Islet precursor cell (in vitro differentiated cells): ENCODE measurements around the gene LZTR1.
"Not testable (repeated sequence)": the region's sequence is repeated elsewhere in the genome, so short reads cannot be mapped to it uniquely, and the experiment has no call there.

ENCODE experiments used
- DNase-seq: peaks from one replicate; pipeline ENCODE4 v3.0.0-alpha.2; 2018

The LZTR1 gene

GRCh38 chr22:20998411-20999336 lies 16.6 kb downstream of the LZTR1 start:
- DNase-seq, result no peak

- no peak for DNase-seq
Measured at GRCh38 chr22:20999350-21000206, 17.5 kb downstream of the LZTR1 start.

- DNase-seq, result no peak
Measured at GRCh38 chr22:21000207-21000986, 18.3 kb downstream of the LZTR1 start.

- no peak for DNase-seq
Measured at GRCh38 chr22:21000987-21001600, 19.0 kb downstream of the LZTR1 start.

- peak; percentile 97 for DNase-seq
Measured at GRCh38 chr22:21001601-21002325, 19.7 kb downstream of the LZTR1 start, which contains the start of gene THAP7. Gene THAP7, minus strand, starts transcription at chr22:21002118. Its CDS starts 207 bp downstream, at chr22:21001911.

- no peak for DNase-seq
Measured at GRCh38 chr22:21003782-21004181, 21.7 kb downstream of the LZTR1 start.

GRCh38 chr22:21009208-21009607 lies 27.1 kb downstream of the LZTR1 start:
- not testable (repeated sequence) for DNase-seq

- peak; percentile 86 for DNase-seq
Measured at GRCh38 chr22:21009638-21010425, 27.7 kb downstream of the LZTR1 start.

- DNase-seq, result no peak
Measured at GRCh38 chr22:21010426-21011113, 28.5 kb downstream of the LZTR1 start.

- no peak for DNase-seq
Measured at GRCh38 chr22:21012446-21013407, 30.6 kb downstream of the LZTR1 start.

GRCh38 chr22:21013657-21014201 lies 31.6 kb downstream of the LZTR1 start:
- no peak for DNase-seq

- peak; percentile 98 for DNase-seq
Measured at GRCh38 chr22:21014202-21014725, 32.2 kb downstream of the LZTR1 start.

GRCh38 chr22:21014726-21015465 lies 32.8 kb downstream of the LZTR1 start, which contains the start of gene P2RX6:
Gene P2RX6, plus strand, starts transcription at chr22:21015165. Its CDS starts 10 bp downstream, at chr22:21015175.
- DNase-seq, result peak; percentile 95

GRCh38 chr22:21015466-21016006 lies 33.4 kb downstream of the LZTR1 start:
- DNase-seq, result no peak

- no peak for DNase-seq
Measured at GRCh38 chr22:21016644-21017420, 34.7 kb downstream of the LZTR1 start.

- no peak for DNase-seq
Measured at GRCh38 chr22:21018314-21018713, 36.2 kb downstream of the LZTR1 start.
